Measurements from ENCODE around the gene RMC1. TPM values are rescaled to one million over a fixed set of nuclear protein-coding genes. Genes with fewer than 3 reads are reported as not detected.
A peak's percentile ranks its signal among the peaks of the same experiment; 100 is the strongest.

Gene RMC1
- total RNA-seq, 1 donor from 2014 or later, result 28.9 TPM

DNA sequence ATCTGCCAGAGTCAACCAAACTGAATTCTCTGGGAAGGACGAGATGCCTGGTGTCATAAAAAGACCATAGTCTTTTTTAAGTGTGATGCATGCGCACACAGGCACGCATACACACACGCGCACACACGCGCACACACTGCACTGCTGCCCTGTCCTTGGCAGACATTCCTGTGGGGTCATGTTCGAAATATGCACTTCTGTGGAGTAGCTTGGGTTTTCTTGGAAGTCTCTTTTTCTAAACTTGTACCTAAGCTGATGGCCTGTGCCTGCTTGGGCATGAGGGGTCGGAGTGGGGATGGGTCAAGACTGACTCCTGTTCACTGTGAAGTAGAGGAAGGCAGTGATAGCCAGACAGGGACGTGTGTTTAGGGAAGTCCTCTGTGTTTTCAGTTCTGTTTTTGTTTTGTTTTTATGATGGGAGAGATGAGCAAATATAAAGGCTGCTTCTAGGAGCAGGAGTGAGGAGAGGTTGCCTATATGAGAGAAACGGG is 4.0 kb upstream of the RMC1 start:
- TF ChIP-seq CTCF (conservative IDR thresholded peaks at IDR 0.05), result no peak
- peaks cover 37% of the 10 kb centered on the region for H3K4me1 Mint-ChIP-seq
- no peaks in the 10 kb centered on the region for H3K36me3 Mint-ChIP-seq (ENCODE audit: low read depth)
- peaks cover 5% of the 10 kb centered on the region for H3K27me3 Mint-ChIP-seq (ENCODE audit: low read depth)
- H3K27ac Mint-ChIP-seq (ENCODE audit: unreplicated experiment), result no peak overlapping the region
- peak overlapping the region; percentile 17 for H3K4me3 Mint-ChIP-seq
- no peaks in the 10 kb centered on the region for H3K9me3 Mint-ChIP-seq
- DNase-seq (ENCODE audit: low read depth, low spot score), result no peak

GRCh38 chr18:23501626-23502025 is 1.7 kb upstream of the RMC1 start:
- Mint-ChIP-seq H3K4me1 (peaks cover 33% of the 10 kb centered on the region), H3K9me3 (no peaks in the 10 kb centered on the region), H3K4me3 (peak overlapping the region; percentile 90), H3K27ac (ENCODE audit: unreplicated experiment) (no peak overlapping the region), H3K27me3 (ENCODE audit: low read depth) (peaks cover 5% of the 10 kb centered on the region), H3K36me3 (ENCODE audit: low read depth) (peaks cover 3% of the 10 kb centered on the region)
- DNase-seq (ENCODE audit: low read depth, low spot score), result no peak
- no peak for TF ChIP-seq CTCF (conservative IDR thresholded peaks at IDR 0.05)

DNA sequence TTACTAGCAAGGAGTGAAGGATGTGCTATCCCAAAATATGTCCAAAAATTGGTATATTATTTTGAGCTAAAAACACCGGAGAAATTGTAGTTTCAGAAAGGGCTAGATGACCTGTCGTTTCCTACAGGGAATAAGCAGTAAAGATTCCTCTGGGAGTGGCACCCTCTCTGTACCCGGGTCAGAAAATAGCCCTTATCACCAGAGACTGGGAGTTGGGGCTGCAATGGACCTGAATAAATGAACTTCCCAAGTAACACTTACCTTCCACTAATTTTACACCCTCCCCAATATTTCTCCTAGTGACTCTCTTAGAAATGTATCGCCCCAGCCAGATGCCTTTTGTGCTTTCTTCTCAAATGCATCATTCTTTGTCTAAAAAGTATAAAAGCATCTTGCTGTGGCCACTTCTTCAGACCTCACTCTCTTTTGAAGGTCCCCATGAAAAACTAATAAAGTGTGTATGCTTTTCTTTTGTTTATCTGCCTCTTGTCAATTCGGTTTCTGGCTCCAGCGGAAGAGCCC is 734 bp upstream of the RMC1 start:
- DNase-seq (ENCODE audit: low read depth, low spot score), result no peak
- Mint-ChIP-seq H3K9me3 (no peaks in the 10 kb centered on the region), H3K27ac (ENCODE audit: unreplicated experiment) (peak overlapping the region; percentile 48), H3K4me3 (peak overlapping the region; percentile 90), H3K27me3 (ENCODE audit: low read depth) (peaks cover 5% of the 10 kb centered on the region), H3K36me3 (ENCODE audit: low read depth) (peaks cover 5% of the 10 kb centered on the region), H3K4me1 (peaks cover 33% of the 10 kb centered on the region)
- TF ChIP-seq CTCF (conservative IDR thresholded peaks at IDR 0.05), result no peak

GRCh38 chr18:23503963-23504344 is 643 bp downstream of the RMC1 start:
- Mint-ChIP-seq H3K4me3 (peak overlapping the region; percentile 92), H3K36me3 (ENCODE audit: low read depth) (peaks cover 7% of the 10 kb centered on the region), H3K4me1 (peaks cover 33% of the 10 kb centered on the region), H3K27ac (ENCODE audit: unreplicated experiment) (no peak overlapping the region), H3K9me3 (no peaks in the 10 kb centered on the region), H3K27me3 (ENCODE audit: low read depth) (peaks cover 5% of the 10 kb centered on the region)
- DNase-seq (ENCODE audit: low read depth, low spot score), result no peak
- no peak for TF ChIP-seq CTCF (conservative IDR thresholded peaks at IDR 0.05)

GRCh38 chr18:23504720-23505119 is 1.4 kb downstream of the RMC1 start:
- Mint-ChIP-seq H3K4me1 (peaks cover 33% of the 10 kb centered on the region), H3K9me3 (no peaks in the 10 kb centered on the region), H3K4me3 (peak overlapping the region; percentile 92), H3K27ac (ENCODE audit: unreplicated experiment) (no peak overlapping the region), H3K36me3 (ENCODE audit: low read depth) (peaks cover 7% of the 10 kb centered on the region), H3K27me3 (ENCODE audit: low read depth) (peaks cover 5% of the 10 kb centered on the region)
- DNase-seq (ENCODE audit: low read depth, low spot score), result no peak
- TF ChIP-seq CTCF (conservative IDR thresholded peaks at IDR 0.05), result no peak

Data from neural crest cell (in vitro differentiated cells).